ENCODE results near the gene OTP.

The OTP gene

GRCh38 chr5:77637998-77638762 lies at the start of gene OTP:
Gene OTP (minus strand): TSS chr5:77638713. CDS start chr5:77638549, 164 bp downstream.
- FAIRE-seq: no peak

- FAIRE-seq: no peak
Observed at GRCh38 chr5:77683171-77683732, 44.7 kb upstream of the OTP start.

GRCh38 chr5:77670526-77670925 lies 32.0 kb upstream of the OTP start:
- no peak for FAIRE-seq

DNA sequence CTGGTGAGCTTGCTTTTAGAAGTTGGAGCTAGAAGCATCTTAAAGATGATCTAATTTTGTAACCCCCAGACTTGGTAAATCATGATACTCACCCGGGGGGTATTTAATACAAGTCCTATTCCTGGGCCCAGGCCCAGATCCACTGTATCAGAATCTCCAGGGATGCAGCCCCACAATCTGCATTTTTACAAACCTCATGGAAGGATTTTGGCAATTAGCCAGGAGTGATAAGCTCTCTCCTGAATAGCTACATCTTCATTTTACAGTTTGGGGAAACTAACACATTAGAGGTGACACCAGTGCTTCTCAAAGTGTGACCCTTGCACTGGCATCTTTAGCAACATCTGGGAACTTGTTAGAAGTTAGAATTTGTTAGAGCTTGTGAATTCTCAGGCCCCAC lies 31.2 kb upstream of the OTP start:
- FAIRE-seq: no peak

DNA sequence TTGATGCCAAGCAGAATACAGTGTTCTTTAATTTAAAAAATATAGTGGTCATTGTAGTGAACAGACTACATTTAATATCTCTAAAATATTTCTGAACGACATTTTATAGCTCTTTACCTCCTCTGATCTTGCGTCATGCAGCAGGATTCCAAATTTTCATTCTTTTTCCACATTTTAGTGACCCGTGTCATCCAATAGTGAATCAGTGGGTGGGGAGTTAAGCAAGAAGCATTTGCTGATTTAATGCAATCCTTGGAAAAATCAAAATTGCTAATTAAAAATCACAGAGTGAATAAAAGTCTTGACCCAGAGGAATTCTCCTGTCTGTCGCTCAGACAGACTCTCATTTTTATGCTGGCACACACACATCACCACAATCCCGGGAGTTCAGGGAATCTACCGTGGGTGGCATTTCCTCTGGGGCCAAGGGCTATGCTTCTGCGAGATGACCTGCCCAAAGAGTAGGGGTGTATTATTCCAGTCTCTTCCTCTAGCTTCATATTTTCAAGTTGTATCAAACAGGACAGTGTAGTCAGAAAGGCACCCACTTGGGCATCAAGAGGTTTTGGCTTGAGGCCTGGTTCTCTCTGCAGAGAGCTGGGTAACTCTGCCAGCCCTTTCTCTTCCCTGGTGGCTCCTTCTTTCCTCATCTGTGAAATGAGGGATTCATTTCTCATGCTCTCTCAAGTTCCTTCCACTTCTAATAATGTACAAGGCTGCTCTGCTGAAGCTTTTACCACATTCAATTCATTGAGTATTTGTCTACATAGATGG lies 24.8 kb upstream of the OTP start:
- FAIRE-seq: no peak

- FAIRE-seq: no peak
Observed at GRCh38 chr5:77662635-77663034, 24.1 kb upstream of the OTP start.

- no peak for FAIRE-seq
Observed at GRCh38 chr5:77658662-77659061, 20.1 kb upstream of the OTP start.

DNA sequence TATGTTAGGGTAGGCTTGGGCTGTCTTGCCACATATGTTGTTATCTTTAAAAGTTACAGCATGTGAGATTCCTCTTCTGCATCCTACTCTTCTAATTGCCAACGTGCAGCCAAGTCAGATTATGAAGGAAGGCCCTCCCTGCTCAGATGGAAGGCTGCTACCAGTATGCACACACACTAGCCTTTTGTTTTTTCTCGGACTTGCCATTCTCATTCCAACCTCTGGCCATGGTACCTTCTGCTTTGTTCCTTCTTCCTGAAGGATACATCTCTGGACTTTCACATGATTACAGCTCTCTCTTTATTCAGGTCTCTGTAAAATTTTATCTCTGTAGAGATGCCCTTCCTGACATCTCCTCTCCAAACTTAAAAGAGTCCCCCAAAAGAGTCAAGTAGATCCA lies 12.8 kb upstream of the OTP start:
- no peak for FAIRE-seq

DNA sequence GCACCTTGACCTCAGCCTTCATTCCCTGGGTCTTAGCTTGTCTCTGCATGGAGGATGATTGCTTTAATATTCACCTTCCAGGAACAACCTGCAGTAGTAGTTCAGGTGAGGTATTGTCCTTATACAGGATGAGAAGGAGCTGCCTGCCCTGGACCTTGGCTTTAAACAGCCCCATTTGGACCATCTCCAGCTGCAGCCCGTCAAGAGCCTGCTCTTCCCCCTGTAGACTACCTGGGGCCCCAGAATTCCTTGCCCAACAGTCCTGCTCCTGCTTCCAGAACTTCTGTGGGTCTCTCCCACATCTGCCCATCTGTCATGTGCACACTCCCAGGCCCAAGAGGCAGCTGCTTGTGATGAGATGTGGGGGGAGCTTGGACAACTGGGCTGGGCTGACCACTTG lies 12.2 kb upstream of the OTP start:
- FAIRE-seq: no peak

GRCh38 chr5:77649776-77650175 lies 11.3 kb upstream of the OTP start:
- FAIRE-seq: no peak

DNA sequence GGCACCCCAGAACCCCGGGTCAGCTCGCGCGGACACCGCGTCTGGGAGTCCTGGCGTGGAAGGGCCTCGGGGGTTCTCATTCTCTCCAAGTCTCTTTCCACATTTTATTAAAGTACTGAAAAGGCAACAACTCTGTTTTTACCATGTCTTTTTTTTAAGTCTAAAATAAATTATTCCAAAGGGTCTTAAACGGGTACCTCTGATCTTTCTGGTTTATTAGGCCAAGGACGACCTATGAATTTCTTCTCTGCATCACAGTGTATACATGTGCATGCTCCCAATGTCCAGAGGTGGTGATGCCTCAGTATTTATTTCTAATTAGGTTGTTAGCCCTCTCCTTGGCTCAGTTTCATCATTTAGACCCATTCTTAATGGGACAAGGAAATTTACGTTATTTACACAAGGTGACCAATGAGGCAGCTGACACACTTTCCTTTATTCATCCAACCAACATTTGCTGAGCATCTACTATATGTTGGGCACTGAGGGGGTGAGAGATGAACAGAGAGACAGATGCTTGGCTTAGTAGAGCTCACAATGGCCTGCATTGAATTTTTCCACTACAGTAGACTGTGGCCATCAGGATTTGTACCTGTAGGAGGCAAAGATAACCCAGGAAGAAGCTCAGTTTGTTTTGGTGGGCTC lies 7.6 kb upstream of the OTP start:
- FAIRE-seq: no peak

- FAIRE-seq: no peak
Observed at GRCh38 chr5:77645158-77645994, 6.9 kb upstream of the OTP start.

GRCh38 chr5:77644371-77645157 lies 6.1 kb upstream of the OTP start:
- no peak for FAIRE-seq

DNA sequence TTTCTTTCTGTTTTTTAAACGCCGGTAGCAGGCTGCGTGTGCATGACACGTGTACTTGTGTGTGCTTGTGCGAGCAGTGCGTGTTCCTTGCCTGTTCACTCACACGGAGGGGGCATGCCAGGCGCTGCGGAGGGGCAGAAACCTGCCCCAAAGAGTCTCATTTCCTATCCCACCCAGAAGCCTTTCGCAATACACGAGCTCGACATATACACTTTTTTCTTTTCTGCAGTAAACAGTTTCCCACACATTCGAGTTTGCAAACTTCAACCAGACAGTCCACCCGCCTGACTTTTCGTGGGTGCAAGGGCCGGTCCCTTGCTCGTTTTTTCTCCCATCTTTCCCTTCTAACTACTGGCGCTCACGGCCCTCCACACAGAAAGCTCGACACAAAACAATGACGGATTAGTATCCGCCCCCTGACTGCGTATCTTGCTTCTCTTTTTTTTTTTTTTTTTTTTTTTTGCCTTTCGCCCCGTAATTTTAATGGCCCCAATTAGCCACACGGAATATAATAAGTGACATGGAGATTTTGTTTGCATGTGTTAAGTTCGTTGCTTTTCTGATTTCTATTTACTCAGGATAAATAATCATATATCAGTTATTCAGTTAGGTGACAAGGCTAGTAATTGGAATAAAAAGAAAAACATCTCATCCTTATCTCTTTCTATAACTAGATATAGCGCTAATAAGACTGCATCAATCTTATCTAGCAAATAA lies 5.3 kb upstream of the OTP start:
- no peak for FAIRE-seq

DNA sequence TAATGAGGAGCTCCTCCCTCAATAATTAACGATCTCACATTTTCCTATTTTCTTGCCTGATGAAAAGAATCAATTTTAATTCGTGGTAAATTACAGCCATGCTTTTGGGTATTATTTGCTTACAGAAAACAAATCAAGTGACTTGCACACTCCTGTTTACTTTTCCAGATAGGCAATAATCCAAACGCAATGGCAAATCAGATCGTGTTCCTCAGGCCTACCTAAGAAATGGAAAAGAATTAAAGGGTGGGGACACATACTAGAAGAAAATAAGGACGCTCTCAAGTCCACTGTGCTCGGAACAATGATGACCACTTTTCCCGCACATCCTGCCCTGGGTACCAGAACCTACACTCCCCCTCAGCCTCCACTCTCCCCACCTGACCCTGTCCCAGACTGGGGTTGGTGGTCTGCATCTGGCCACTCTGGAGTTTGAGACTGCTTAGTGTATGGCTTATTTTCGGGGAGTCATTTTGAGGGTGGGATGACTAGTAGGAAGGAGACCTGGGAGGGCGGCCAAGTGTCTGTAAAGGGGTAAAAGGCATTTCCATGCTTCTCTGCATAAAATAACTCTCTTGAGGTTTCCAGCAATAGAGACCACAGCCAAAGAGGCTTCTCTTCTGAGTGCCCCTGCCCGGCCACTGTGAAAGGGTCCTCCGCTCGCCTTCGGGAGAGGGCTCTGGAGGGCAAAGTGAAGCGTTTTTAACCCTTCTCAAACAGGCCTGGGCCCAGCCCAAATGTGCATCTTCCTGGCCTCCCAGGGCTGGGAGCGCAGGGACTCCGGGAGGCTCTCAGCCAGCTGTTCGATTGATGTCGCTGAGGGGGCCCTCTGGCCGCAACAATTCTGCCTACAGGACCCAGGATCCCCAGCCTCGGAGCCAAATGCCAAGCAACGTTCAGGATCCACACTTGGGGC lies 4.5 kb upstream of the OTP start:
- FAIRE-seq: no peak

DNA sequence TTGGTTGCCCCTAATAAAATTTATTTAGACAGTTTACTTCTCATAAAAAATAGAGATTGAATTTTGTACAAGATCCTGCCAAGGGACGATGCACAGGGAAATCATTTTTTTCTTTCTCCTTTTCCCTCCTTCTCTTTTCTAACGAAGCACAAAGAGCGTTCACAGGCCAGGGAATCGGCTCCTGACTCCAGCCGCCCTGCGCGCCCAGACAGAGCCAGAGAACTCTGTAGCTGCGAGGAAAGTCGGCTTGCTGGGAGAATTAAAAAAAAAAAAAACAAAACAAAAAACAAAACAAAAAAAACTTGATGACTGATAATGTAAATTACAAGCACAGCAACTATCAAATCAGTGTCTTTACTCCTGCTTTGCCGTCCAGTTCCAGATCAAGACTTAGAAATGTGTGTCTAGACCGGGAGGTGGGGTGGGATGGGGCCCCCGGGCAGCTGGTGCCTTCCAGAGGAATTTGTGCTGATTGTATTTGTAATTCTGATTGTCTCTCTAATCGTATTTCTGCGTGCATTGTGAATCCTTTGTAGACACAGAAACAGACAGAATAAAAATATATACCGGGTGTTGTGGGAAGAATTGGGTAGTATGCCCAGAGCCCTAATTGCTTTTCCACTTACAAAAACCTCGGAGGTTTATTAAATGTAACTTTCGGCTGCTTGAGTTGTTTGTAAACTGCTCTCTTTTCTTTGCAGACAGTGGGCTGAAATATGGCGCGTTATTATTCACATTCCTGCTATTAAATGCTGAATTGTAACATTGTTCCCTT lies 3.6 kb upstream of the OTP start:
- FAIRE-seq: no peak

DNA sequence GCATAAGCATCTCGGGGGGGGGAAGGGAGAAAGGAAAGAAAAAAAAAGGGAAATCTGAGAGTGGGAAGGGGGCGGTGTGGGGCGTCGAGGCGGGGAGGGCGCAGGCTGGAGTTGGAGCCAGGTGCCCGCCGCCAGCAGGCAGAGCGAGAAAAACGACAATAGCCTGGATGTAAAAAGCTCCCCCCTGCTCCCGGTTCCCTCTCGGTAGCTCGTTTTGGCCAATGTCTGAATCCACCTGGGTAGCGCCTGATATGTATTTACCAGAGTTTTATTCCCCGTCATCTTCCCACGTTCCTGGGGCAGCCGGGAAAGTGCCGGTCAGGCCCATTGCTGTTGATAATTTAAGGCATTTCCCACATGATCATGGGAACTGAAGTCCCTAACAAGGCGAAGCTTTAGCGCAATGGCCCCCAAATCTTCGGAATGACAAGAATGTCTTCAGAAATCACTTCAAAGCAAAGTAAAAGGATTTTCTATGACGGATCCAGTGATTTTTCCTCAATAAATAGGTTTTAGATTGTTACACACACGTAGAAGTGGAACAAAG lies 3.0 kb upstream of the OTP start:
- no peak for FAIRE-seq

DNA sequence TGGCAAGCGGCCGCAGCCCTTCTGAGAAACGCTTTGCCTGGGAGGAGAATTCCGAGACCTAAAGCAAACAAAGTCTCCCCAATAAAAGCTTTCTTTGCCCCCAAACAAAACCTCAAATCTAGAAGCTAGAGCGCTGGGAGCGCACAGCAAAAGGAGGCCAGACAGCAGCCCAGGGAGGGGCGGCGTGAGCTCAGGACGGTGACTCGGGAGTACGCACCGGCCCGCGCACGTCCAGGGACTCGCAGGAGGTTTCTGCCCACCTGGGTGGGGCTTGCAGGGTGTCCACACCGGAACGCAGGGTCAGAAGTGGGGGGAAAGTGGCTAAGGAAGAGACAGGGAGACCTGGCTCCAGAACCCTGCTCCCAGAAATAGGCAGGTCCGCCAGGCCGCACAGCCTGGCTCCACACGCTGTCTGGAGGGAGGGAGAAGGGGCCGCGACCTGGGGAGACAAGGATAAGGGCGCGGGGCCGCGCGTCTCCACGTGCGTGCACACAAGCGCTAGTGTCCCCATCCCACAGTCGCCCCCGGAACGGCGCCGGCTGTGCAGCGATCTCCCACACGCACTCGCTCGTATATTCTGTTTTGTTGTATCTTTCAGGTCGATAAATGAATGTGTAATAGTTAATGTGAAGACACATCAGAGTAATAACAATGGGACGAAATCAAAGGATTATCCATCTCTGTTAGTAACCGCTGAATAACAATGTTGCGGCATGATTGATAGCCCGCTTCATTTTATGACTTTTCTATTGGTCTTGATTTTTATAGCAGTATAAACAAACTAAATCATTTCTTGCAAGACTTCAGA lies 2.3 kb upstream of the OTP start:
- no peak for FAIRE-seq
